Astrocyte of the cerebellum (primary cell): ENCODE data around the gene ZFAND2B.

ENCODE experiments used
- DNase-seq: peaks from one replicate; pipeline ENCODE4 v3.0.0-alpha.2; 2011; ENCODE audit warnings: low read depth
- H3K4me3 ChIP-seq: 2 replicates; pipeline ENCODE4 v1.5.1; 2011; ENCODE audit warnings: mild to moderate bottlenecking, low read depth, low read length, moderate library complexity
- in situ Hi-C: cut with HindIII; loops from 2 replicates; pipeline ENCODE4 v1.10.0; 2017; ENCODE audit warnings: low sequenced_read_pairs
- TF ChIP-seq, protein P1 (sequence below): IDR thresholded peaks from 2 replicates; pipeline ENCODE4 v1.5.1; 2012; ENCODE audit warnings: low read length, low read depth, moderate library complexity, mild to moderate bottlenecking; ENCODE audit errors: missing control alignments

The ZFAND2B gene

GRCh38 chr2:219179601-219180465 lies 26.7 kb upstream of the ZFAND2B start:
- no peak for DNase-seq
- in situ Hi-C loops: loop anchor here (5.0 kb wide), 1 partner anchor 47 kb away; the partner anchor contains the start of genes ANKZF1 and ATG9A
- H3K4me3 ChIP-seq: no peak overlapping the region
- TF ChIP-seq, protein P1, sequence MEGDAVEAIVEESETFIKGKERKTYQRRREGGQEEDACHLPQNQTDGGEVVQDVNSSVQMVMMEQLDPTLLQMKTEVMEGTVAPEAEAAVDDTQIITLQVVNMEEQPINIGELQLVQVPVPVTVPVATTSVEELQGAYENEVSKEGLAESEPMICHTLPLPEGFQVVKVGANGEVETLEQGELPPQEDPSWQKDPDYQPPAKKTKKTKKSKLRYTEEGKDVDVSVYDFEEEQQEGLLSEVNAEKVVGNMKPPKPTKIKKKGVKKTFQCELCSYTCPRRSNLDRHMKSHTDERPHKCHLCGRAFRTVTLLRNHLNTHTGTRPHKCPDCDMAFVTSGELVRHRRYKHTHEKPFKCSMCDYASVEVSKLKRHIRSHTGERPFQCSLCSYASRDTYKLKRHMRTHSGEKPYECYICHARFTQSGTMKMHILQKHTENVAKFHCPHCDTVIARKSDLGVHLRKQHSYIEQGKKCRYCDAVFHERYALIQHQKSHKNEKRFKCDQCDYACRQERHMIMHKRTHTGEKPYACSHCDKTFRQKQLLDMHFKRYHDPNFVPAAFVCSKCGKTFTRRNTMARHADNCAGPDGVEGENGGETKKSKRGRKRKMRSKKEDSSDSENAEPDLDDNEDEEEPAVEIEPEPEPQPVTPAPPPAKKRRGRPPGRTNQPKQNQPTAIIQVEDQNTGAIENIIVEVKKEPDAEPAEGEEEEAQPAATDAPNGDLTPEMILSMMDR: no peak

DNA sequence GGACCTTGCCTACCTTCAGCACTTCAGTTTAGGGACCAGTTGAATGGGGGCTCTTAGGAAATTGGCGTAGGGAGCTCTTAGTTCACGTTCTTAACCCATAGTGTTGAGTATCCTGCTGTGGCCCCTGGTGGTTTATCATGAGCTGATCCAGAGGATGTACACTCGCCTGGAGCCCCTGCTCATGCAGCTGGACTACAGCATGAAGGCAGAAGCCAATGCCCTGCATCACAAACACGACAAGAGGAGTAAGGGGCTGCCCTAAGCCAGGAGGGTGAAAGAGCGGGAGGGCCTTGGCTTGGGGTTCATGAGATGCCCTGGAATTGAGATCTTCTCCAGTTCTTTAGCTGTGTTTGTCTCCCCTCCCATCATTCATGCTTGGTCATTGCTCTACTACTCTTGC lies 25.6 kb upstream of the ZFAND2B start:
- in situ Hi-C loops: loop anchor here (5.0 kb wide), 1 partner anchor 46 kb away; the partner anchor contains the start of genes ANKZF1 and ATG9A
- TF ChIP-seq, protein P1: no peak
- no peak for DNase-seq
- H3K4me3 ChIP-seq: no peak overlapping the region

DNA sequence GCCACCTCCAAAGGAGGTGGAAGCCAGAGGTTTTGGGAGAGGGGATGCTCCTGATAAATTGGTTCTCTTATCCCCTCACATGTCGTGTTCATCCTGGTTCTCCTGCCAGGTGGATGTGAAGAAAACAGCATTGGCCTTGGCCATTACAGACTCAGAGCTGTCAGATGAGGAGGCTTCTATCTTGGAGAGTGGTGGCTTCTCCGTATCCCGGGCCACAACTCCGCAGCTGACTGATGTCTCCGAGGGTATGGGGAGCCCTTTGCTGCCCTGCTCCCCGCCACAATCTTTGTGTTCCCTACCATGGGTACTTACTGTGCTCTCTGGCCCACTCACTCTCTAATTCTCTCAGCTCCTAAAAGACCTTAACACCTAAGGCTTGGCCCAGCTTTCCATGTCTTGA lies 25.1 kb upstream of the ZFAND2B start:
- DNase-seq: no peak
- no peak overlapping the region for H3K4me3 ChIP-seq
- TF ChIP-seq, protein P1: no peak
- in situ Hi-C loops: loop anchor here (5.0 kb wide), 1 partner anchor 46 kb away; the partner anchor contains the start of genes ANKZF1 and ATG9A

- TF ChIP-seq, protein P1: no peak
- in situ Hi-C loops: loop anchor here (5.0 kb wide), 1 partner anchor 45 kb away; the partner anchor contains the start of genes ANKZF1 and ATG9A
- H3K4me3 ChIP-seq: no peak overlapping the region
- DNase-seq: no peak
Observed at GRCh38 chr2:219182331-219183150, 24.0 kb upstream of the ZFAND2B start.

GRCh38 chr2:219183151-219183772 lies 23.3 kb upstream of the ZFAND2B start:
- in situ Hi-C loops: loop anchor here (5.0 kb wide), 1 partner anchor 44 kb away; the partner anchor contains the start of genes ANKZF1 and ATG9A
- TF ChIP-seq, protein P1: no peak

GRCh38 chr2:219184121-219184520 lies 22.5 kb upstream of the ZFAND2B start:
- in situ Hi-C loops: loop anchor here (5.0 kb wide), 1 partner anchor 43 kb away; the partner anchor contains the start of genes ANKZF1 and ATG9A
- TF ChIP-seq, protein P1: no peak

More at GRCh38 chr2:219183151-219183772, 23.3 kb upstream of the ZFAND2B start:
- no peak overlapping the region for H3K4me3 ChIP-seq
- DNase-seq: no peak

More at GRCh38 chr2:219184121-219184520, 22.5 kb upstream of the ZFAND2B start:
- H3K4me3 ChIP-seq: no peak overlapping the region
- no peak for DNase-seq
